Measurements from ENCODE around the gene TPRN.

Gene TPRN

DNA sequence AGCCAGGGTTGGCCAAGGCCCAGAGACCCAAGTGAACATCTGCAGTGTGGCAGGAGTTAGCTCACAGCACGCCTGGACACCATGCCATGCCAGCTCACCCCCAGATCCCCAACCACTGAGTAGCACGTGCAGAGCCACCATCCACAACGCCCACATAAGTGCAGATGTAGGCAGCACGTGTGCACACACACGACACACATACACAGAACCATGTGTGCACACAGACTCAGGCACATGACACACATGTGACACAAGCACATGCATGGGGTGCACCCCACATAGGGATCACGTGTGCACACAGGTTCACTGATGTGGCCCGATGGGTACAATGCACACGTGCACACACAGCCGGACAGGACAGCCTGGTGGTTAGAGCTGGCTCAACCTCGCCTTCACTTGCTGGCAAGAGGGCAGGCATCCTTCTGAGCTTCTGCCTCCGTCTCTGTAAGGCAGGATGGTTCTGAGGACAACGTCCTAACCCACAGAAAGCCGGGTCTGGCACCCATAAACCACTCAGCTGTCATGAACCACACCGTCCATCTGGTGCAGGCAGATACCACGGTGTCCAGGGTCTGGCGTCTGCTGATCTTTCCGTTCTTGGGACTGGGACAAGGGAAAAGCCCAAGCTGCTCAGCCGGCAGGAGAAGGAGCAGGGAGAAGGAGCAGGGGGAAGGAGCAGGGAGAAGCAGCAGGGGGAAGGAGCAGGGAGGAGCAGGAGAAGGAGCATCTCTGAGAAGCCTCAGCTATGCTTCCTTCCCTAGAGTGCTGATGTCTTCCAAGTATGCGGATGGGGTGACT is 42.7 kb downstream of the TPRN start:
- no peaks in the 10 kb centered on the region for H3K9me3 ChIP-seq (ENCODE audit: insufficient read depth, low read length)
- H3K9ac ChIP-seq (ENCODE audit: low read length): no peak overlapping the region
- no peaks in the 10 kb centered on the region for H3K79me2 ChIP-seq (ENCODE audit: insufficient read depth, low read length)
- H3K4me2 ChIP-seq (ENCODE audit: low read depth, low read length, poor library complexity, severe bottlenecking): no peak overlapping the region
- H2AFZ ChIP-seq (ENCODE audit: low read depth, low read length, severe bottlenecking): no peak overlapping the region
- no peaks in the 10 kb centered on the region for H4K20me1 ChIP-seq (ENCODE audit: low read depth, low read length)
- no peaks in the 10 kb centered on the region for H3F3A ChIP-seq (ENCODE audit: insufficient read depth)
- no peak overlapping the region for H3K4me3 ChIP-seq (ENCODE audit: insufficient read depth, low read length, poor library complexity, severe bottlenecking)
- H3K27ac ChIP-seq (ENCODE audit: low read depth, low read length): no peak overlapping the region
- H3K36me3 ChIP-seq (ENCODE audit: low read length): no peaks in the 10 kb centered on the region
- no peaks in the 10 kb centered on the region for H3K27me3 ChIP-seq (ENCODE audit: low read length)
- no peaks in the 10 kb centered on the region for H3K9me2 ChIP-seq (replicated peaks; ENCODE audit: insufficient read depth, low read length)
- TF ChIP-seq, protein P1, sequence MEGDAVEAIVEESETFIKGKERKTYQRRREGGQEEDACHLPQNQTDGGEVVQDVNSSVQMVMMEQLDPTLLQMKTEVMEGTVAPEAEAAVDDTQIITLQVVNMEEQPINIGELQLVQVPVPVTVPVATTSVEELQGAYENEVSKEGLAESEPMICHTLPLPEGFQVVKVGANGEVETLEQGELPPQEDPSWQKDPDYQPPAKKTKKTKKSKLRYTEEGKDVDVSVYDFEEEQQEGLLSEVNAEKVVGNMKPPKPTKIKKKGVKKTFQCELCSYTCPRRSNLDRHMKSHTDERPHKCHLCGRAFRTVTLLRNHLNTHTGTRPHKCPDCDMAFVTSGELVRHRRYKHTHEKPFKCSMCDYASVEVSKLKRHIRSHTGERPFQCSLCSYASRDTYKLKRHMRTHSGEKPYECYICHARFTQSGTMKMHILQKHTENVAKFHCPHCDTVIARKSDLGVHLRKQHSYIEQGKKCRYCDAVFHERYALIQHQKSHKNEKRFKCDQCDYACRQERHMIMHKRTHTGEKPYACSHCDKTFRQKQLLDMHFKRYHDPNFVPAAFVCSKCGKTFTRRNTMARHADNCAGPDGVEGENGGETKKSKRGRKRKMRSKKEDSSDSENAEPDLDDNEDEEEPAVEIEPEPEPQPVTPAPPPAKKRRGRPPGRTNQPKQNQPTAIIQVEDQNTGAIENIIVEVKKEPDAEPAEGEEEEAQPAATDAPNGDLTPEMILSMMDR (IDR thresholded peaks at IDR 0.05; ENCODE audit: insufficient read depth, low read length, poor library complexity, severe bottlenecking): no peak
- TF ChIP-seq EZH2phosphoT487 (conservative IDR thresholded peaks at IDR 0.05; ENCODE audit: low read length): no peak

DNA sequence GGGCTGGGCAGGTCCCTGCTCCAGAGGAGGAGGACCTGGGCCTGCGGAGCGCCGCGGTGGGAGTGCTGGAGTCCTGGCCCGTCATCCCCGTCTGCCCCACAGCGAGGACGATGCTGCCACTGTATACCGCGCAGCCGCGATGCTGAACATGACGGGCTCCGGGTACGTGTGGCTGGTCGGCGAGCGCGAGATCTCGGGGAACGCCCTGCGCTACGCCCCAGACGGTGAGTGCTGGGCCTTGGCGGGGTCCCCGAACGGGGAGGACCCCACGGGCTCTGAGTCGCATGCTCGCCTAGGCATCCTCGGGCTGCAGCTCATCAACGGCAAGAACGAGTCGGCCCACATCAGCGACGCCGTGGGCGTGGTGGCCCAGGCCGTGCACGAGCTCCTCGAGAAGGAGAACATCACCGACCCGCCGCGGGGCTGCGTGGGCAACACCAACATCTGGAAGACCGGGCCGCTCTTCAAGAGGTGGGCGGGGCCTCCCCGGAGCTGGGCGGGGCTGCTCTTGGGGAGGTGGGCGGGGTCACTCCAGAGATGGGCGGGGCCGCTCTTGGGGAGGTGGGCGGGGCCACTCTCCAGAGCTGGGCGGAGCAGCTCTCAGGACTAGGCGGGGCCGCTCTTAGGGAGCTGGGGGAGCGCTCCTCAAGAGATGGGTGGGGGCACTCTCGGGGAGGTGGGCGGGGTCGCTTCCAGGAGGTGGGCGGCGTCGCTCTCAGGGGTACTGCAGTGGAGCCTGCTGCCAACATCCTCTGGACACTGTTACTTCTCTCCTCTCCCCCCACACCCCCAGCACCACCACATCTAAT is 43.8 kb downstream of the TPRN start:
- Histone ChIP-seq H4K20me1 (ENCODE audit: low read depth, low read length) (no peaks in the 10 kb centered on the region), H3F3A (ENCODE audit: insufficient read depth) (no peaks in the 10 kb centered on the region), H3K4me2 (ENCODE audit: low read depth, low read length, poor library complexity, severe bottlenecking) (no peak overlapping the region), H3K27me3 (ENCODE audit: low read length) (no peaks in the 10 kb centered on the region), H2AFZ (ENCODE audit: low read depth, low read length, severe bottlenecking) (no peak overlapping the region), H3K4me3 (ENCODE audit: insufficient read depth, low read length, poor library complexity, severe bottlenecking) (no peak overlapping the region), H3K9ac (ENCODE audit: low read length) (no peak overlapping the region), H3K9me3 (ENCODE audit: insufficient read depth, low read length) (no peaks in the 10 kb centered on the region), H3K27ac (ENCODE audit: low read depth, low read length) (no peak overlapping the region), H3K9me2 (replicated peaks; ENCODE audit: insufficient read depth, low read length) (no peaks in the 10 kb centered on the region), H3K36me3 (ENCODE audit: low read length) (no peaks in the 10 kb centered on the region), H3K79me2 (ENCODE audit: insufficient read depth, low read length) (no peaks in the 10 kb centered on the region)
- TF ChIP-seq EZH2phosphoT487 (conservative IDR thresholded peaks at IDR 0.05; ENCODE audit: low read length): no peak
- TF ChIP-seq, protein P1 (IDR thresholded peaks at IDR 0.05; ENCODE audit: insufficient read depth, low read length, poor library complexity, severe bottlenecking): no peak

DNA sequence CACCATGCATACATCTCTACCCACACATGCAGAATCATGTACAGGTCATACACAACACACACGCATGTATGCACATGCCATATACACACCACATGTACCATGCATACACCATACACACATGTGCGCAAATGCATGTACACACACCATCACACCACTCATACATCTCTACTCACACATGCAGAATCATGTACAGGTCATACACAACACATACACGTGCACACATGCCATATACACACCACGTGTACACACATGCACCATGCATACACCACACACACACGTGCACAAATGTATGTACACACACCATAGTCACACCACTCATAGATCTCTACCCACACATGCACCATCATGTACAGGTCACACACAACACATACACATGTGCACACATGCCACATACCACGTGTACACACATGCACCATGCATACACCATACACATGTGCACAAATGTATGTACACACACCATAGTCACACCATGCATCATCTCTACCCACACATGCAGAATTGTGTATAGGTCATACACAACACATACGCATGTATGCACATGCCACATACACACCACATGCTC is 47.6 kb downstream of the TPRN start:
- TF ChIP-seq, protein P1 (IDR thresholded peaks at IDR 0.05; ENCODE audit: insufficient read depth, low read length, poor library complexity, severe bottlenecking): no peak
- no peak for TF ChIP-seq EZH2phosphoT487 (conservative IDR thresholded peaks at IDR 0.05; ENCODE audit: low read length)
- Histone ChIP-seq H3K27ac (ENCODE audit: low read depth, low read length) (no peak overlapping the region), H4K20me1 (ENCODE audit: low read depth, low read length) (no peaks in the 10 kb centered on the region), H3K4me3 (ENCODE audit: insufficient read depth, low read length, poor library complexity, severe bottlenecking) (no peak overlapping the region), H3K27me3 (ENCODE audit: low read length) (no peaks in the 10 kb centered on the region), H3K9me2 (replicated peaks; ENCODE audit: insufficient read depth, low read length) (no peaks in the 10 kb centered on the region), H2AFZ (ENCODE audit: low read depth, low read length, severe bottlenecking) (no peak overlapping the region), H3K79me2 (ENCODE audit: insufficient read depth, low read length) (no peaks in the 10 kb centered on the region), H3K9ac (ENCODE audit: low read length) (no peak overlapping the region), H3F3A (ENCODE audit: insufficient read depth) (peaks cover 13% of the 10 kb centered on the region; the same call in 1 of the 2 replicates), H3K4me2 (ENCODE audit: low read depth, low read length, poor library complexity, severe bottlenecking) (no peak overlapping the region), H3K9me3 (ENCODE audit: insufficient read depth, low read length) (no peaks in the 10 kb centered on the region), H3K36me3 (ENCODE audit: low read length) (no peaks in the 10 kb centered on the region)
